HFF-Myc (cell line): ENCODE measurements around the gene SH3TC1.

Experiments
- DNase-seq: peaks from one replicate; pipeline ENCODE4 v3.0.0-alpha.2; 2011; ENCODE audit warnings: low read depth; ENCODE audit errors: extremely low read depth
- H3K4me3 ChIP-seq: replicated peaks from 2 replicates; pipeline ENCODE4 v1.5.1; 2011; ENCODE audit warnings: low read depth, mild to moderate bottlenecking, control low read depth, low read length
- CTCF ChIP-seq: IDR thresholded peaks from 2 replicates; pipeline ENCODE4 v1.5.1; 2012; ENCODE audit warnings: mild to moderate bottlenecking, low read depth, low read length, control low read depth; ENCODE audit errors: missing control alignments

Gene SH3TC1

GRCh38 chr4:8182858-8183725, 16.0 kb upstream of the SH3TC1 start:
- no peak for DNase-seq
- no peak for TF ChIP-seq CTCF
- H3K4me3 ChIP-seq: no peak overlapping the region

GRCh38 chr4:8184061-8184460, 15.0 kb upstream of the SH3TC1 start:
- H3K4me3 ChIP-seq: no peak overlapping the region
- no peak for TF ChIP-seq CTCF
- DNase-seq: no peak

- TF ChIP-seq CTCF: no peak
- peak; percentile 43 for DNase-seq
- H3K4me3 ChIP-seq: no peak overlapping the region
Measured at GRCh38 chr4:8185295-8185694, 13.8 kb upstream of the SH3TC1 start.

- DNase-seq: no peak
- no peak for TF ChIP-seq CTCF
- no peak overlapping the region for H3K4me3 ChIP-seq
Measured at GRCh38 chr4:8185930-8186329, 13.2 kb upstream of the SH3TC1 start.

- H3K4me3 ChIP-seq: no peak overlapping the region
- no peak for DNase-seq
- no peak for TF ChIP-seq CTCF
Measured at GRCh38 chr4:8188085-8188484, 11.0 kb upstream of the SH3TC1 start.

- no peak for DNase-seq
- no peak for TF ChIP-seq CTCF
- H3K4me3 ChIP-seq: no peak overlapping the region
Measured at GRCh38 chr4:8188743-8189550, 10.1 kb upstream of the SH3TC1 start.
